GM23338 (cell line): Measurements from ENCODE around the gene FKBP10. TPM values are rescaled to one million over a fixed set of nuclear protein-coding genes. Genes with fewer than 3 reads are reported as not detected.

Experiments used
- CREB1 ChIP-seq: fragments of 250-450 bp; sonication (Bioruptor Pico); IDR thresholded peaks from 2 replicates; pipeline ENCODE4 v1.5.0; 2020; ENCODE audit warnings: low read depth, mild to moderate bottlenecking, moderate library complexity
- CTCF ChIP-seq, 2 experiments: fragments of 200-600 bp in 1 of 2; sonication (generic) in 1 of 2; conservative IDR thresholded peaks; 2 replicates each; pipeline versions ENCODE4 v1.5.1 to v1.6.1; 2016 to 2017; ENCODE audit warnings: antibody characterized with exemption in 2 of 2, low read depth in 2 of 2, mild to moderate bottlenecking in 2 of 2, moderate library complexity in 1 of 2
- ETS1 ChIP-seq: IDR thresholded peaks from 2 replicates; pipeline ENCODE4 v1.6.1; 2016; ENCODE audit warnings: antibody characterized with exemption
- EZH2 ChIP-seq: fragments of 200-600 bp; sonication (generic); IDR thresholded peaks from one replicate; pipeline ENCODE4 v1.8.0; 2017; ENCODE audit warnings: antibody characterized with exemption, mild to moderate bottlenecking, low read depth; ENCODE audit not compliant: unreplicated experiment
- JUNB ChIP-seq: IDR thresholded peaks from one replicate; pipeline ENCODE4 v1.6.1; 2016; ENCODE audit warnings: antibody characterized with exemption; ENCODE audit not compliant: unreplicated experiment
- STAT1 ChIP-seq: IDR thresholded peaks from one replicate; pipeline ENCODE4 v1.6.1; 2016; ENCODE audit warnings: antibody characterized with exemption; ENCODE audit not compliant: unreplicated experiment
- ZNF114 ChIP-seq: fragments of 250-450 bp; sonication (Bioruptor Pico); IDR thresholded peaks from 2 replicates; pipeline ENCODE4 v1.5.0; 2020; ENCODE audit warnings: mild to moderate bottlenecking, moderate library complexity
- ZNF331 ChIP-seq: fragments of 250-450 bp; sonication (Bioruptor Pico); IDR thresholded peaks from 2 replicates; pipeline ENCODE4 v1.5.0; 2020; ENCODE audit warnings: low read depth, mild to moderate bottlenecking, moderate library complexity
- ZNF462 ChIP-seq: fragments of 250-450 bp; sonication (Bioruptor Pico); IDR thresholded peaks from 2 replicates; pipeline ENCODE4 v1.5.0; 2020; ENCODE audit warnings: mild to moderate bottlenecking, moderate library complexity
- polyA plus RNA-seq: library from polyadenylated mRNA; unstranded; fragments of >200 nt; fragmentation: Nextera tagmentation; extraction: Ambion mirVana; gene quantifications from 2 replicates; pipeline ENCODE4 v1.2.1, GENCODE V29; 2016
- total RNA-seq: library from RNA; depleted of rRNA; stranded (reverse); fragments of >200 nt; shearing (Covaris generic); gene quantifications from 2 replicates; pipeline ENCODE4 v1.2.3, GENCODE V29; 2014

Gene FKBP10
- total and polyA plus RNA-seq, 2 experiments from 2014 or later = 26.2 to 151 TPM

GRCh38 chr17:41806685-41807445 lies 5.9 kb upstream of the FKBP10 start (continued):
- TF ChIP-seq ZNF462 (CRISPR knock-in tag) = no peak
- TF ChIP-seq STAT1 = no peak
- TF ChIP-seq CREB1 (CRISPR knock-in tag) = no peak
- no peak for TF ChIP-seq EZH2
- no peak for TF ChIP-seq CTCF (conservative IDR thresholded peaks at IDR 0.05; ENCODE audit: low read depth in 2 of 2)
- TF ChIP-seq ZNF114 (CRISPR knock-in tag) = no peak
- TF ChIP-seq JUNB = no peak
- TF ChIP-seq ZNF331 (CRISPR knock-in tag) = no peak
- TF ChIP-seq ETS1 = no peak
